ENCODE measurements around the gene NMRK1.

NMRK1 gene

GRCh38 chr9:75054368-75055001 is 33.5 kb downstream of the NMRK1 start:
- DNase-seq (ENCODE audit: low spot score): no peak

GRCh38 chr9:75053869-75054268 is 34.1 kb downstream of the NMRK1 start:
- DNase-seq (ENCODE audit: low spot score): no peak

- no peak for DNase-seq (ENCODE audit: low spot score)
Measured at GRCh38 chr9:75051285-75051684, 36.7 kb downstream of the NMRK1 start.

GRCh38 chr9:75047506-75047905 is 40.4 kb downstream of the NMRK1 start:
- no peak for DNase-seq (ENCODE audit: low spot score)

GRCh38 chr9:75046725-75047345 is 41.1 kb downstream of the NMRK1 start:
- no peak for DNase-seq (ENCODE audit: low spot score)

GRCh38 chr9:75041041-75041440 is 46.9 kb downstream of the NMRK1 start:
- DNase-seq (ENCODE audit: low spot score): no peak

- no peak for DNase-seq (ENCODE audit: low spot score)
Measured at GRCh38 chr9:75039801-75040200, 48.2 kb downstream of the NMRK1 start.

GRCh38 chr9:75039009-75039408 is 48.9 kb downstream of the NMRK1 start:
- no peak for DNase-seq (ENCODE audit: low spot score)

GRCh38 chr9:75036793-75037192 is 51.2 kb downstream of the NMRK1 start:
- no peak for DNase-seq (ENCODE audit: low spot score)

- no peak for DNase-seq (ENCODE audit: low spot score)
Measured at GRCh38 chr9:75033791-75034473, 54.0 kb downstream of the NMRK1 start.

- DNase-seq (ENCODE audit: low spot score): peak; percentile 62
Measured at GRCh38 chr9:75027187-75028107, 60.5 kb downstream of the NMRK1 start.

- DNase-seq (ENCODE audit: low spot score): no peak
Measured at GRCh38 chr9:75023846-75024245, 64.1 kb downstream of the NMRK1 start.

GRCh38 chr9:75019654-75020053 is 68.3 kb downstream of the NMRK1 start:
- DNase-seq (ENCODE audit: low spot score): no peak

- DNase-seq (ENCODE audit: low spot score): no peak
Measured at GRCh38 chr9:75019022-75019421, 68.9 kb downstream of the NMRK1 start.

GRCh38 chr9:75017378-75017777 is 70.6 kb downstream of the NMRK1 start:
- no peak for DNase-seq (ENCODE audit: low spot score)

GRCh38 chr9:75013735-75014134 is 74.2 kb downstream of the NMRK1 start:
- DNase-seq (ENCODE audit: low spot score): no peak
